NCI-H1092 treated with DMSO at 0.1 percent for 48 hours (cell line): ENCODE data around the gene SMAD7.

Experiments used
- DNase-seq: peaks from one replicate; lab custom pipeline; 2025; lab: John Stamatoyannopoulos, UW

The SMAD7 gene

DNA sequence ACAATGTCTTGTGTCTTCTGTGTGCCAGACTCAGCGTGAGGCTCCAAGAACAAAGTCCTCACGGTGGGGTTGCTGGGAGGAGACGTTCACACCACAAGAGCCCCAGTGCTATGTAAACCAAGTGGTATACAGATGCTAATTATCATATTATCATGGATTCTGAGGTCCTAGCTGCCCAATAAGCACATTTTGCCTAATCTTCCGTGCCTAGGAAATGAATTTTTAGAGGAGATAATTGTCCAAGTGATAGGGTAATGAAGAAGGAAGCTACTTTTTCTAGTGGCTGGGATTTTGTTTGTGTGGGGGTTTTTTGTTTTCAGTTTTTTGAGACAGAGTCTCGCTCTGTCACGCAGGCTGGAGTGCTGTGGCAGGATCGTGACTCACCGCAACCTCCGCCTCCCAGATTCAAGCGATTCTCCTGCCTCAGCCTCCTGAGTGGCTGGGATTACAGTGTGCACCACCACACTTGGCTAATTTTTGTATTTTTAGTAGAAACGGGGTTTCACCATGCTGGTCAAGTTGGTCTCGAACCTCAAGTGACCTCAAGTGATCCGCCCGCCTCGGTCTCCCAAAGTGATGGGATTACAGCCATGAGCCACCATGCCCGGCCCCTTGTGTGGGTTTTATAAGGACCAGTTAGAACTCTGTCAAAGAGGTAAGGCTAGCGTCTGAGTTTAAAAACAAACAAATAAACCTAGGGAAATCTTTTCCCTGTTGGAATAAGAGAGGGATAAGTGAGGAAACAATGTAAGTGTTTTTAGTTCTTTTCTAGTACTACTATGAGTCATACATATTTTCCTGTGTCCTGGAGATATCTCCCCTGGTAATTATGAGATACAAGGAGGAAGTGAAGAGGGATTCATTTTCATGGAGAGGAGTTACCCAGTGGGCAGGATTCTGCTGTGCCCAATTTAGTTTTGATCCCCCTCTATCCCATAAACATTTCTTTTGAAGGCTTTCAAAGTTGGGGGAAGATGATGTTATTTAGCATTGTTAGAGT lies 9.5 kb upstream of the SMAD7 start:
- DNase-seq = no peak

DNA sequence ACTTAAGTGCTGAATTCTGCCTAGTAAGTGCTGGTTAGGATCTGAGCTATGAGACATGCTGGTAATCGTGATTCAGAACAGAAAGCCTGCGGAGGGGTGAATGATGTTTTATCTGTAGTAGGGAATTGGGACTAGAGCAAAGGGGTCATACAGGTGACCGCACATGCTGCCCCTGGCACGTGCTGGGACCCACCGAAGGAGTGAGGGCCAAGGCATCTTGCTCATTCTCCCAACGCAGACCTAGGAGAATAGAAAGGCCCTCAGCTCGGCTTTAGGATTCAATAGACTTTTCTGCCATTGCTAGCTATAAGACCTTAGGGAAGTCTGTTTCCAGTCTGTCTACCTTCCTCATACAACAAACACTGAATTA lies 8.8 kb upstream of the SMAD7 start:
- no peak for DNase-seq

DNA sequence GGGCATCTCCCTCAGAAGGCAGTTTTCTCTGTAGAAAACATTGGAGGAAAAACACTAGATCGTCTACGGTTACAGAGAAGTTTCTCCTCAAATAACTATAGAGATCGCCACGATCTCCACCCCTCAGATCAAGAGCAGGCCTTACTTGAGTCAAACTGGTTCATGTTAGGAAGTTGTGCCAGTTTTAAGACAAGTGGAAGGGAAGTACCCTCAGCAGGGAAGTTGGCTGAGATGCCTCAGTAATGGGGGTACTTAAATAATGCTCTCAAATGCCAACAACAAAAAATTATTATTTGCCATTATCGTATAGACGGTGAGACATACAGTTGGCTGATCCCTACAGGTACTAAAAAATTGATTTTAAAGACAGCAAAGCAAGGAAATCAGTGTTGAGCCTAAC lies 8.2 kb upstream of the SMAD7 start:
- no peak for DNase-seq

DNA sequence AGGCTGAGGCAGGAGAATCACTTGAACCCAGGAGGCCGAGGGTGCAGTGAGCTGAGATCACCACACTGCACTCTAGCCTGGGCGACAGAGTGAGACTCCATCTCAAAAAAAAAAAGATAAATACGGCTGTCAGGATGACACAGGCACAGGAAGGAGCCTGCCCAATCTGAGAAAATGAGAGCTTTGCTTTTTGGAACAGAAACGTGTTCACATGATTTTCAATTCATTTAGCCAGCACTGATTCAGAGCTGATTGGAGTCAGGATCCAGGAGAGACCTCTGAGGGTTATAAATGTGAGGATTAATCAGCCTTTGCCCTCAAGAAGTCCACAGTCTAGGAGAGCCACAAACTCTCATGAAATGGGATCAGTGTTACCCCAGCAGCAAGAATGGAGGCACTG lies 6.9 kb upstream of the SMAD7 start:
- DNase-seq = no peak

DNA sequence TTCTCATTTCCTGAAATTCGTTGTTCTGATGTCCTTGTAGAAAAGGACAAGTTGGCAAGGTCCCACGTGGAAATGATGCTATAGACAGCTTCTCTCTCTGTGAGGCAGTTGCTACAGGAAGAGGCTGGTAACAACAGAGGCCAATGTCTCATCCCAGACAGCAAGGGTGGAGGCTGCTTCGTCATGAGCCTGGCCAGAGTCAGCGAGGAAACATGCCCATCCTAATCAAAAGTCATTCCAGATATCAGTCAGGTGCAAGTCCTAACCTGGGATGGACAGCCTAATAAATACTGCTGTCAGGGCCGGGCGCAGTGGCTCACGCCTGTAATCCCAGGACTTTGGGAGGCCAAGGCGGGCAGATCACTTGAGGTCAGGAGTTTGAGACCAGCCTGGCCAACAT lies 6.4 kb upstream of the SMAD7 start:
- no peak for DNase-seq

DNA sequence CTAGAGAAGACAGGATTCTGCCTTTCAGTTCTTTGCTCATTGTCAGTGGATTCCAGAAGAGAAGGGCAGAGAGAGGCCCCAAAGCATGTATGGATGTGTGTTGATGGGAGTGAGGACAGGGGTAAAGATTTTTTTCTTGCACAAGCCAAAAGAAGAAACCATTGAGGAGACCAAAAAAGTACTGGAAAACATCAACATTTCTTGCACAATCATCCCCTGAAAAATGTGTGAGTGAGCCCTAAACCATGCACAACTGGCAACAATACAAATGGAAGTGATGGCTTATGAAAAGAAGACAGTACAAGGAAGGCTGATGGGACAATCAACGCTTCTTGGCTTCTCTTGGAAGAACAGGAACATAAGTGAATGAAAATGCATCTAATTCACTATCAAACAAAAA lies 5.6 kb upstream of the SMAD7 start:
- no peak for DNase-seq

DNA sequence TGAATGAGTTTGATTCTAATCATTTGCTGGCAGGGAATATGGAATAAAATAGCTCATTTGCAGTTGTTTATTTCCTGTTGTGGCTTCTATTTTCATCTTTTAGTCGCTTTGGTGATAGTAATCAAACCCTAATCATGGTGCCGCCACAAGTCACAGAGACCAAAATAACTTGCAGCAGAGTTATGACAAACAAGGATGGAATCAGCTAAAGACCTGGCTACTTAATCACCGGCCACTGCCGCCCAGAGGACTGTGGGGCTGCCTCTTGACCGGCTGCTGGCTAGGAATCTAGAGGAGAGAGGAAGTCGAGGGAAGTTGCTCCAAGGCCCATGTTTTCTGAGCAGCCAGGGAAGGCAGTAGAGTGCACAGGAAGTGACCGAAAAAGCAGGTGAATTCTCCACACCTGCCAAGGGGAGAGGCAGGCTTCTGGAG lies 5.1 kb upstream of the SMAD7 start:
- DNase-seq = no peak

DNA sequence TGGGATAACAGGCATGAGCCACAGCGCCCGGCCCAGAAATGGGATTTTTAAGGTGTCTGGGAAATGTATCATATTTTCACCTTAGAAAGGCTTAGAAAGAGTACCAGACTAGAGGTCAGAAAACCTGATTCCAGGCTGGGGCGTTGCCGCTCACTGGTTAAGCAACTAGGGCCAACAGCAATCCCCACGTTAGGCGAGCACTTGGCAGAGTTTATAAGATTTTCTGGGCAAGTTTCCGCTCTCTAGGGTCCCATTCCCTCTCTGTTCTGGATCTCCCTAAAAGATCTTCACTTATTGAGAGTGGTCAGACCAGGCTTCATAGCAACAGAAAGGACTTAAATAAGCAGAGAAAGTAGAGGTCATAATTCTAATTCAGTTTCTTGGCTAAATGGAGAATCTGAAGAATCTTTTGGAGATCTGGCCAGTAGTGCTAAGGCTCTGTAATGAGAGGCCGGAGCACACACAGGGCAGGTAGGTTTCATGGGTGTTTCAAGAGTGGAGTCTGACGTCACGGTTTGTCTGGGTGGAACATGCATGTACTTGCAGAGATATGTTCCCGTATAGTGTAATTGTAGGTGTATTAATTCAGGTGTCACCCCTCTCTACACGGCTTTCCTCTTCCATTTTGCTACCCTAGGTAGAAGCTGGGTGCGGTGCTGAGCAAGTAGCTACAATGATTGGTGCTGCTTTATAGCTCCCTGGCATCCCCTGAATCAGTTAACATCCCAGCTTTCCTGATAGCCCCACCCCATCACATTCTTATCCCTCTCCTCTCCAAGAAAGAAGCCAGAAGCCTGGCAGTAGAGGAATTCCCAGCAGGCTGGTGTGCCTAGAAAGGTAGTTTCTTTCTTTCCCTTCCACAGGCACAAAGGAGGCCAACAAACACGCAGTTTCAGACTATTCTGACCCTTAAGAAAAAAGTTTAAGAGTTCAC lies 4.4 kb upstream of the SMAD7 start:
- DNase-seq = no peak

DNA sequence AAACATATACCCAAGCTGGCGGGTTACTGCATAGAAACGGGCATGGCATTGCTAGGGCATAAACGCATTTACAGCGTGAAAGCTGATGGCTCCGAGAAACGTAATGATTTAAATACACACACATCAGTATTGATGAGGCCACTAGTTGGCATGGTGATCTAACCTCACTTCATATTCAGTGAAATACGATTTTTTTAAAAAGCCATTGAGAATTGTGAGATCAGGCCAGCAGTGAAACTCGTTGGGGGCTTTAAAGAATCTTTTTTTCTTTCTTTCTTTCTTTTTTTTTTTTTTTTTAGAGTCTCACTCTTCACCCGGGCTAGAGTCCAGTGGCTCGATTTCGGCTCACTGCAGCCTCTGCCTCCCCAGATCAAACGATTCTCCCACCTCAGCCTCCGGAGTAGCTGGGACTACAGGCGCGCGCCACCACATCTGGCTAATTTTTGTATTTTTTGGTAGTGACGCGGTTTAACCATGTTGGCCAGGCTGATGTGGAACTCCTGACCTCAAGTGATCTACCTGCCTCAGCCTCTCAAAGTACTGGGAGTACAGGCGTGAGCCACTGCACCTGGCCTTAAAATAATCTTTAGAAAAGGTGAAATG lies 2.4 kb upstream of the SMAD7 start:
- DNase-seq = no peak

DNA sequence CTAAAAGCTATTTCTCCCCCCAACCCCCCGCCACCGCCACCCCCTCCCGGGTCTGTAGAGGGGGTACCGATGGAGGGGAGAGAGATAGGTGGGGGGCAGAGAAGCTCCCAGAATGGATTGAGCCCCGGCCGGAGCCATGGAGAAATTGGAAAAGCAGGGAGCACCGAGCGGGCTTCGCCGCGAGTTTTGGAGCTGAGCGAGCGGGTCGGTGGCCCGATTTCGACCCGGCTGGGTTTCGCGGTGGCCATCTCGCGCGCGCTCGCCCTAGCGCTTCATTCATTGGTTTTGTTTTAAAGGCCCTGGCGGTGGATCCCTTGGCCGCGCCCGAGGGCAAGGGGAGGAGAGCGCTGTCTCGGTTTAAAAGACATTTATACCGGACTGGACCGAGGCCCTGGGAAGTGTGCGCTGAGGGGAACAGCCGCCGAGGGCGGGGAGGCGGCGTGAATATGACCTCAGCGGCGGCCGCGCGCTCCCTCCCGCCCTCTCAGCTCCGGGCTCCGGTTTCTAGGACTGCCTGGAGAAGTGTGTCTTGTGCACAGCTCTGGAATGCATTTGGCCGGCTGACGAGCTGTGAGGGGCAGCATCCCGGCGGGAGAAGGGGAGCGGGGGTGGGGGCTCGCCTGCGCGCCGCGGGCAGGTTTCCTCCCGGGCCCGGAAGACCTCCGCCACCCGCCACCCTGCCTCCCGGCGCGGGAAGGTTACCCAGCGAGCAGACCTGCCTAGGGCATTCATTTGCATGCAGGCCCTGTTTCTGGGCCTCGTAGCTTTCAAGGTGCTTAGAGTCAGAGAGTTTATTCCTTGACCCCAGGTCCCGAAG lies 1.7 kb upstream of the SMAD7 start:
- peak; percentile 93 for DNase-seq

DNA sequence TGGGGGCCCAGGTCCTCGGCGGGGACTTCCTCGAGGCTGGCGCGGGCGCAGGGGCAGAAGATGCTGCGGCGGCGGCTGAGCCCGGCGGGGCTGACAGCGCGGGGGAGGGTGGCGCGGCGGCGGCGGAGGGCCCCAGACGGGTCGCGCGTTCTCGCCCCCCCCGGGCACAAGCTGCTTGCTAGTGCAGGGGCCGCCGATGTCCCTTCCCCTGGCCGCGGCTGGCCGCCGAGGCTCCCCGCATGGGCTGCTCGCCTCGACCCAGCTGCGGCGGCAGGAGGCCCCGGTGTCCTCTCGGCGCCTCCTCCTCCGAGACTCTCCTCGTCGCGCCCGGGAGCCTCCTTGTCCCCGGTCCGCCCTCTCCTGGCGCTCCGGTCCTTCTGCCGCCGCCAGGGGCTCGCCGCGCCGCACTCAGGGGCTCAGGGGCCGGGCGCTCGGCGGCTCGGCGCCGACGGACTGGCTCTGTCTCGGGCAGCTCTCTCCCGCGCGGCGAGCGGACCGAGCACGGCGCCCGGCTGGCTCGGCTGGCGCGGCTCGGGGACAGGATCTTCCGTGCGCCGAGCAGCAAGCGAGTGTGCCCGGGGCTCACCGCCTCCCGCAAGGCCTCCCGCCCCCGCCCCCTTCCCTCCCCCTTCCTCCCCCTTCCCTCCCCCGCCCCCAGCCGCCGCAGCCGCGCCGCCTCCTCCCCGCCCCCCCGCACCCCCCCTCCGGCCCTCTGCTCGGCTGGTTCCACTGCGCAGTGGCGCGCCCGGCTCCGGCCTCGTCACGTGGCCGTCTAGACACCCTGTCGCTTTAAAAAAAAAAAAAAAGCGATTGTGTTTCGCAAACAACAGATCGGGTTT lies 902 bp upstream of the SMAD7 start:
- DNase-seq = peak; percentile 94

DNA sequence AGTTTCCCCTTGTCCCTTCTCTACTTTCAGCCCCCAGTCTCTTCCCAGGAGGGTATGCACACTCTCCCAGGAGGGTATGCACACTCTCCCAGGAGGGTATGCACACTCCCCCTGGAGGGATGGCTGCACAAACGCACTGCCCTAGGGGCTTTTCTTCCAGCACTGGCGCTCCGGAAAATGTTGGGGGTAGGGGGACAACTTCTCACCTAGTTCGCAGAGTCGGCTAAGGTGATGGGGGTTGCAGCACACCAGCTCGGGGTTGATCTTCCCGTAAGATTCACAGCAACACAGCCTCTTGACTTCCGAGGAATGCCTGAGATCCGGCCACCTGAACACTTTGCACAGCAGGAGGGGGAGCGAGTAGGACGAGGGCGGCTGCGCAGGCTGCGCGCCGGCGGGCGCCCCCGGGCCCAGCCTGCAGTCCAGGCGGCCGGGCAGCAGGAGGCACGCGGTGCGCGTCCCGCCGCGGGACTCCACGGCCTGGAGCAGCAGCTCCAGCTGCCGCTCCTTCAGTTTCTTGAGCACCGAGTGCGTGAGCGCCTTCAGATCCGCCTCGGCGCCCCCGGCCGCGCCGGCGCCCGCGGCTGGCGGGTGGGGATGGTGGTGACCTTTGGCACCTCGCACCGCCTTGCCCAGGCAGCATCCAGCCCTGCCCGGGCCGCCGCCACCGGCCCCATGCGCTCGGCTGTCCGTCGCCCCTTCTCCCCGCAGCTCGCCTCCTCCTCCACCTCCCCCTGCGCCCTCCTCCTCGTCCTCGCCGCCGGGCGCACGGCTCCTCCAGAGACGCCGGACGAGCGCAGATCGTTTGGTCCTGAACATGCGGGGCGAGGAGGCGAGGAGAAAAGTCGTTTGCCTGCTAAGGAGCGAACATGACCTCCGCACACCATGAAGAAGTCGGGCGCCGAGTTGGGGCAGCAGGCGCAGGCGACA lies 894 bp downstream of the SMAD7 start:
- DNase-seq = peak; percentile 80

DNA sequence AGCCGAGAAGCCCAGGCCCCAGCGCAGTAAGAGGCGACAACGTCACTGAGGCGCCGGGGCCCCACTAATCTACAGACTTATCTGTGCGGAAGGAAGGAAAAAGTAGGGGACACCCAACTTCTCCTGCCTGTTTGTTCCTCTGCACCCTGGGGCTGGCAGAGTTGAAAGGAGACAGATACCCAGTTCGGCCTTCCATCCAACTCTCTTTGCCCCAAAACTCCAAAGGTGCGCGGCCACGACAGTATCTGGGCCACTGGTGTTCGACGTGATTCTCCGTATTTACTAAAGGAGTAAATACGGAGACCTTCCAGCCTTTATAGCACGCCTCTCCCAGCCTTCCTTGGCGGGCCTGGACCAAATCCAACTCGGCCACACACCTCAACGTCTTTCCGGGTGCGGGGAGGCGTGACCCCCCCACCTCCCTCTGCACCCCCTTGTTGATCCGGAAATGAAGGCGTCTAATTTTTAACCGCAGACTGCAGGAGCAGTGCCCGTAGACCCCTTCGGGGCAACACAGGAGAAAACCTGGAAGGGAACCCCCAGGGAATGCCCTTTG lies 1.6 kb downstream of the SMAD7 start:
- DNase-seq = peak; percentile 54

DNA sequence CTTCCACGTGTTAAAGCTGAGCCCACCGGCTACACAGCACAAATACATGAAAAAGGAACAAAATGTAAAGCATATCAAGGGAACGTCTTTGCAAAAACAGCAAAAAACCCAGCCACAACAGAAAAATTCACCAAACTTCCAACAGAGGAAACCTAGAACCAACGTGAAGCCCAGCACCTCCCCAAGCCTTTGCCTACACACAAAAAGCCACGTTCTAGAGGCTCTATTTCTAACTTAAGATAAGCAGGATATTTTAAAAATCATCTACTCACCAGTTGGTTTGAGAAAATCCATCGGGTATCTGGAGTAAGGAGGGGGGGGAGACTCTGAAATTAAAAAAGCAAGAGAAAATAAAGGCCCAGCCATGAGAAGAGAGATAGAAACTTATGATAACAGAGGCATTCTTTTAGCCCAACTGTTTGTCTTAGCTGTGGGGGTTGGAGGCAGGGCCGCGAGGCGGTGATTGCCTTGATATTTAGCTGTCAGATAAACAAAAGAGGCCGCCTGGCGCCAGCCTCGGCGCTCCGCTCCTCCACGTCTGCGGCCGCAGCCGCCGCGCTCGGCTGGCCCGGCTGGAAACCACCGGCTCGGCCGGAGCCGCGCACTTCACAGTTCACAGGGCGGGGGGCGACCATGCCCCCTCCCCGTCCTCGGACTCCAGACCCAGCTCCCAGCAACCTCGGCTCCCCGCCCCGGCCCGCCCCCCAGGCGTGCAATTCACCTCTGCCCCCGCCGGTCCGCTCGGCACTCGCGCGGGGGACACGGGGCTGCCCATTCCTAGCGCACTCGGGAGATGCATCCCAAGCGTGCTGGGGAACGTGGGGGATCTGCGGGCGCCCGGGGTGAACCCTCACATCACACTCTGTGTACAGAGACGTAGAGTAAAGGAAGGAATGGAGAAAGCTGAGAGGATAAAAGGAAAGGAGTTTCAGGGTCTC lies 2.4 kb downstream of the SMAD7 start:
- peak; percentile 42 for DNase-seq

DNA sequence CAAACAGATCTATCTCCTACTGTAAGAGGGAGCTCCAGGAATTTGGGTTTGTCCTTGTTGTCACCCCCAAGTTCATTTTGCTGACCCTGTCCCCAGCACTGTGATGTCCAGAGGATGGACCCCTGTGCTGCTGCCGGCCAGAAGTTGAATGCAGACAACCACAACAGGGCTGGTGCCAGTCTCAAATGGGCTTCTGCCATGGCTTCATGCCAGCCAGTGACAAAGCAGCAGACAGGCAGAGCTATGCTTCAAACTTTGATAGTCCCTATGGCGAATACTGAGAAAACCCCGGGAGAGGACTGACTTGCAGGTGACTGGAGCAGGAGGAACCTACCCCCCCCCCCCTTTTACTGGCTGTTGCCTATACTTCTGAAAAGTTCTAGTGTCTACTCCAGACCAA lies 3.2 kb downstream of the SMAD7 start:
- peak; percentile 44 for DNase-seq

DNA sequence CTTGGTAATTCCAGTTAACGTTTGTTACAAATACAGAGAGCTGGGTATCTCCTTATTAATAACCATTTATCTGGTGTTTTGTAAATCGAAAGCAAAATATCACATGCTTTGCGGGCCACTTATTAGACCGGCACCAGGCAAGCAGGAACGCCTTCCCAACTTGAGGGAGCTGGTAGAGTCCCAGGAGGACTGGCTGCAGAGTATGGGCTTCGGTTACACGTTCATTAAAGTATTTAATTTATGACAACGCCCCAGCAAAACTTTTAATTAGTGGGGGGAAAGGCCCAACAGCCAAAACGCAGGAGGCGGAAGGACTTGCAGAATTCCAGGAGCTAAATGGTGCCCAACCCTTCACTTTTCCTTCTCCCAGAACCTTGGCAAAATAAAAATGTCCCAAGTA lies 3.7 kb downstream of the SMAD7 start:
- DNase-seq = no peak

DNA sequence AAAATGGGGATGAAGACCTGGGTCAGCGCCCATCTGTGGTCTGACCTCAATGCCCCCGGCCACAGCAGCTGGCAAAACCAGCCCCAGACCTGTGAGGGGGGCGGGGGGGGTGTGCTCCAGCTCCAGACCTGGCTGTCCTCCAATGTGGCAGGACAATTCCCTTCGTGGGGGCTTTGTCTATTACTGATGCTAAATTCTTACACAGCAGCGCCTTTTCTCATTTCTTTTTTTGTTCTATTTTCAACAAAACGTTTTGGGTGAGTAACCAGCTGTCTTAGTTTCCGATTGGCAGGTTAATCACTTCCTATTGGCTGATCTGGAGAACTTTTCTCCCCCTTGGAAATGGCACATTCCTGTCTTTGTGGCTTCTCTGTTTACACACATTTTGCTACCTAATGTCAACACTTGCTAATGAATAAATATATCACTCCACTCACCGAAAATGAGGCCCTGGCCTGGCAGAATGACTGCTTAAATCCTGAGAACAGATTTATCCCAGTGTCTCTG lies 4.4 kb downstream of the SMAD7 start:
- DNase-seq = peak; percentile 83

DNA sequence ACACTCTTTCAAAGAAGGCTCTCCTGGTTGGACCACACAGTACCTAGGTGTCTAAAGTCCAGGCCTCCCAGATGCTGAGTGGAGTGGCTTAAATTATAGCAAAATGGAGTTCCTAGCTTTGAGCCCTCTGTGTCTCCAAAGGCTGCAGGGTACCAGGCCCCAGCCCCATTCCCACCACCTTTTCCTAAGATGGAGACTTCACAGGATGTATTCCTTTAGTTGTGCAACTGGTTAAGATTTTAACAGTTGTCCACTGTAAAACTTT lies 4.9 kb downstream of the SMAD7 start:
- DNase-seq = no peak
